ENCODE data around the gene BRD9. TPM values are rescaled to one million over a fixed set of nuclear protein-coding genes. Genes with fewer than 3 reads are reported as not detected.
"Not testable (repeated sequence)": the region's sequence is repeated elsewhere in the genome, so short reads cannot be mapped to it uniquely, and the experiment has no call there.

The BRD9 gene
- total RNA-seq, 2 experiments from 2014 or later: 54.1 to 57.9 TPM

- POLR2A ChIA-PET: no interaction called here
- CTCF ChIA-PET: no interaction called here
These were observed 8.1 kb downstream of the BRD9 start for GRCh38 chr5:884345-885126.

GRCh38 chr5:883475-884181, 9.0 kb downstream of the BRD9 start:
- CTCF ChIA-PET: no interaction called here
- POLR2A ChIA-PET: no interaction called here

GRCh38 chr5:882253-883183, 10.1 kb downstream of the BRD9 start:
- CTCF ChIA-PET: no interaction called here
- POLR2A ChIA-PET: no interaction called here

GRCh38 chr5:881551-881935, 11.1 kb downstream of the BRD9 start:
- ChIA-PET CTCF (no interaction called here), POLR2A (no interaction called here)

- CTCF ChIA-PET: no interaction called here
- POLR2A ChIA-PET: no interaction called here
These were observed 11.6 kb downstream of the BRD9 start for GRCh38 chr5:880816-881550.

- POLR2A ChIA-PET, CTCF ChIA-PET: not testable (repeated sequence)
These were observed 13.9 kb downstream of the BRD9 start for GRCh38 chr5:878677-879076.

GRCh38 chr5:878125-878524, 14.5 kb downstream of the BRD9 start:
- POLR2A ChIA-PET: no interaction called here
- CTCF ChIA-PET: no interaction called here

GRCh38 chr5:876398-877365, 15.9 kb downstream of the BRD9 start:
- POLR2A ChIA-PET: no interaction called here
- CTCF ChIA-PET: no interaction called here

- ChIA-PET CTCF (no interaction called here), POLR2A (no interaction called here)
These were observed 16.7 kb downstream of the BRD9 start for GRCh38 chr5:875931-876330.

- ChIA-PET CTCF (no interaction called here), POLR2A (no interaction called here)
These were observed 19.3 kb downstream of the BRD9 start for GRCh38 chr5:873328-873727.

- CTCF ChIA-PET: no interaction called here
These were observed 20.3 kb downstream of the BRD9 start for GRCh38 chr5:872301-872700.

GRCh38 chr5:871596-872298, 20.9 kb downstream of the BRD9 start:
- ChIA-PET CTCF (no interaction called here), POLR2A (no interaction called here)

More at GRCh38 chr5:872301-872700, 20.3 kb downstream of the BRD9 start:
- POLR2A ChIA-PET: no interaction called here

GRCh38 chr5:870956-871355, 21.6 kb downstream of the BRD9 start:
- ChIA-PET CTCF (no interaction called here), POLR2A (no interaction called here)

GRCh38 chr5:868428-869135, 24.0 kb downstream of the BRD9 start:
- CTCF ChIA-PET: no interaction called here
- POLR2A ChIA-PET: no interaction called here

- ChIA-PET POLR2A (no interaction called here), CTCF (no interaction called here)
These were observed 25.2 kb downstream of the BRD9 start for GRCh38 chr5:867300-867870.

GRCh38 chr5:865771-866170, 26.8 kb downstream of the BRD9 start:
- ChIA-PET CTCF (no interaction called here), POLR2A (no interaction called here)

- POLR2A ChIA-PET: no interaction called here
These were observed 27.5 kb downstream of the BRD9 start for GRCh38 chr5:865168-865521.

More at GRCh38 chr5:865168-865521, 27.5 kb downstream of the BRD9 start:
- CTCF ChIA-PET: no interaction called here

Measured in activated CD8-positive, alpha-beta memory T cell treated with anti-CD3 and anti-CD28 coated beads for 36 hours (primary cell).